GM19351 (cell line): ENCODE measurements around the gene TRIM39.
"Not testable (repeated sequence)": the region's sequence is repeated elsewhere in the genome, so short reads cannot be mapped to it uniquely, and the experiment has no call there.

Experiments
- ATAC-seq: cut with Tn5 transposase; IDR thresholded peaks from one replicate; pipeline ENCODE4 v1.9.1; 2021; ENCODE audit warnings: mild to moderate bottlenecking, moderate library complexity; ENCODE audit not compliant: unreplicated experiment

The TRIM39 gene

DNA sequence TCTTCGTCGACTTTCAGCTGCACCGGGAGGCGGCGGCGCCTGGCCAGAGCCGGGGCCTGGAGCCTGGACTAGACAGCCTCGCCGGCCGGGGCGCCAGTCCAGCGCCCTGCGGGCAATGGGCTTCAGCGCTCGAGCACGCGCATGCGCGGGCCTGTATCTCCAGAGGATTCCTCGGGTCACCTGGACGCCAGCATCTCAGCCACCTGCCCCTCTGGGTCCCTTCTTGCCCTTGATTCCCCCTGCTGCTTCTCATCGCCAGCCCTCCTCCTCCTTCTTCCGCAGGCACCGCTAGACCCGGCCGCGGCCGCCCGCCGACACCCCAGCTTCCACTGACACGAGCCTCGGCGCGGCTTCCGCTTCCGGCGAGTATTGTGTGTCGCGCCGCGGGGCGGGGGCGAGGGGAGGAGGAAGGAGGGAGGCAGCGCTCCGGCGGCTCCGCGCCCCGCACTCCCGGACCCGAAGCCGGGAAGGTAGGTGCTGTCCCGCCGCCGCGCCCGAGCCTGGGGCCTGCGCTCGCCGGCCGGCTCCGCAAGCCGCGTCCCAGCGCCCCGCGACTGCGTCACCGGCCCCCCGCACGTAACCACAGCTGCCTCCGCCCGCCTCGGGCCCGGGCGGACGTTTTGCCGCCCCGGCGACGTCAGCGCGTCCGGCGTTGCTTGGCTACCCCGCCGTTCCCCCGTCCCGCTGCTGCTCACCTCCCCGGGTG, at the start of gene TRIM39:
Gene TRIM39, plus strand, starts transcription at position 402 of the 706 bp plus-strand sequence. CDS start 2,391 bp downstream, outside the sequence.
- ATAC-seq = peak; percentile 69

DNA sequence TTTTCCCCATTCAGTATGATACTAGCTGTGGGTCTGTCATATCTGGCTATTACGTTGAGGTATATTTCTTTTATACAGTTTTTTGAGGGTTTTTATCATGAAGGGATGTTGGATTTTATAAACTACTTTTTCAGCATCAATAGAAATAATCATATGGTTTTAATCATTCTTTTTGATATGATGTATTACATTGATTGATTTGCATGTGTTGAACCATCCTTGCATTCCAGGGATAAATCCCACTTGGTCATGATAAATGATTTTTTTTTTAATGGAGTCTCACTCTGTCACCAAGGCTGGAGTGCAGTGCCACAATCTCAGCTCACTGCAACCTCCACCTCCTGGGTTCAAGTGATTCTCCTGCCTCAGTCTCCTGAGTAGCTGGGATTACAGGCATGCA, 45.7 kb upstream of the TRIM39 start:
- ATAC-seq = not testable (repeated sequence)

DNA sequence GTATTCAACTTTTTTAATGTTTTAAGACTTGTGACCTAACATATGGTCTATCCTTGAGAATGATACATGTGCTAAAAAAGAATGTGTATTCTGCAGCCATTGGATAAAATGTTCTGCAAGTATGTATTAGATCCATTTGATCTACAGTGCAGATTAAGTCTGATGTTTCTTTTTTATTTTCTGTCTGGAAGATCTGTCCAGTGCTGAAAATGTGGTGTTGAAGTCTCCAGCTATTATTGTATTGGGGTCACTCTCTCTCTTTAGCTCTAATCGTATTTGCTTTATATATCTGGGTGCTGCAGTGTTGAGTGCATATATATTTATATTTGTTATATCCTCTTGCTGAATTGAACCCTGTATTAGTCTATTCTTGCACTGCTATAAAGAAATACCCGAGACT, 44.2 kb upstream of the TRIM39 start:
- ATAC-seq = no peak

DNA sequence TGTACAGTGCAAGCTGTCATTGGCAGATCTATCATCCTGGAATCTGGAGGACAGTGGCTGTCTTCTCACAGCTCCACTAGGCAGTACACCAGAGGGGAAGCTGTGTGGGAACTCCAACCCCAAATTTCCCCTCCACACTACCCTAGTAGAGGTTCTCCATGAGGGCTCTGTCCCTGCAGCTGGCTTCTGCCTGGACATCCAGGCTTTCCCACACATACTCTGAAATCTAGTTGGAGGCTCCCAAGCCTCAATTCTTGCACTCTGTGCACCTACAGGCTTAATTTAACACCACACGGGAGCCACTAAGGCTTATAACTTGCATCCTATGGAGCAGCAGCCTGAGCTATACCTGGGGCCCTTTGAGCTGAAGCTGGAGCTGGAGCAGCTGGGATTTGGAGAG, 43.0 kb upstream of the TRIM39 start:
- ATAC-seq = no peak

DNA sequence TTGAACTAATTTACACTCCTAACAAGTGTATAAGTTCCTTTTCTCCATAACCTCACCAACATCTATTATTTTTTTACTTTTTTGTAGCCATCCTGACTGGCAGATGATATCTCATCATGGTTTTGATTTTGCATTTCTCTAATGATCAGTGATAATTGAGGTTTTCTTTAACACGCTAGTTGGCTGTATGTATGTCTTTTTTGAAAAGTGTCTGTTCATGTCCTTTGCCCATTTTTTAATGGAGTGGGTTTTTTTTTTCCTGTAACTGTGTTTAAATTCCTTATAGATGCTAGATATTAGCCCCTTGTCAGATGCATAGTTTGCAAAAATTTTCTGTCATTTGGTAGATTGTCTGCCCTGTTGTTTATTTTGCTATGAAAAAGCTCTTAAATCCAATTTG, 39.6 kb upstream of the TRIM39 start:
- no peak for ATAC-seq

DNA sequence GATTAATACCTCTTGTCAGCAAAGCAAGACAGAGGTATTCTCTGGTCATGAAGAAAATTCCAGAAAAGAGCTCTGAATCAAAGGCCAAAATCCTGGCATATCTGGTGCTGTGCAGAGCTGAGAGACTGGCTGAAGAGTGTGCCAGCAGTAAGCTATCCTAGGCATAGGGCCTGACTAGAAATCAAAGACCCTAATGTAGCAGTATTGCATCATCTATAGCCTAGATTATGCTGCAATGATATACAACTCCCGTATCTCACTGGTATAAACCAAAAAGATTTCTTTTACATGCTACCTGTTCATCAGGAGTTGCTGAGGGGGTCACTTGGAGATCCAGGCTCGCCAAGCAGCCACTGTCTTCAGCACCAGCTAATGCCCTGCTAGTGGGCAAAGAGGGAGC, 30.9 kb upstream of the TRIM39 start:
- no peak for ATAC-seq

DNA sequence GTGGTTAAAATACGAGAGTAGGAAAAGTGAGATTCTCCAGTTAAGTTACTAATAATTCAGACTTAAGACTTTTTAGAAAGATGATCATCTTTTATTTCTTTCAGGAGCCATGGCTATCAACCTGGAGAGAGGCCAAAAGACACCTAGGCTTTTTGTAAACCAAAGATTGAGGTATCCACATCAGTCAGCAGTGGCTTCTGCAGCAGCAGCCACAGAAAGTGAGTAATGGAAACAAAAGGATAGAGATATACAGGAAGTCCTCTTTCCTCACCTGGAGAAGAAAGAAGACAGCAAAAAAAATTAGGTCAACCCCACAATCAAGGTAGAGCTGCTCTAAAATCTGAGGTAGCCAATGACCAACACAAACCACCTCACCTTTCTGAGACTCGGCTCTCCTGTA, 22.7 kb upstream of the TRIM39 start:
- no peak for ATAC-seq

DNA sequence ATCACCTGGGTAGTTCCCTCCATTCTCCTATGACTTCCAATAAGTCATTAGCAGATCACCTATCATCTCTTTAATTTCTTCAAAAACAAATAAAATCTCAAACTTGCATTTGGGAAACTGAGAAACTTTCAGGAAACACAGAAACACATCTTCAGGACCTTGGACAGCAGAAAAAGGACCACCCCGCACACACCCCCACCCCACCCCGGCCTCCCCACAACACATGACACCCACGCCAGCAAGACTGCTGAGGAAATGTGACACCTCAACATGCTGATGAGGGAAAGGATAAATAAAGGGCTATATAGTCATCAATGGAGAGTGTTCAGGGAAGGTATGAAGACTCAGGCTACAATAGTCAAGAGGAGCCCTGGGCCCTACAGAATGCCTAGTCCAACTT, 15.6 kb upstream of the TRIM39 start:
- ATAC-seq = no peak

DNA sequence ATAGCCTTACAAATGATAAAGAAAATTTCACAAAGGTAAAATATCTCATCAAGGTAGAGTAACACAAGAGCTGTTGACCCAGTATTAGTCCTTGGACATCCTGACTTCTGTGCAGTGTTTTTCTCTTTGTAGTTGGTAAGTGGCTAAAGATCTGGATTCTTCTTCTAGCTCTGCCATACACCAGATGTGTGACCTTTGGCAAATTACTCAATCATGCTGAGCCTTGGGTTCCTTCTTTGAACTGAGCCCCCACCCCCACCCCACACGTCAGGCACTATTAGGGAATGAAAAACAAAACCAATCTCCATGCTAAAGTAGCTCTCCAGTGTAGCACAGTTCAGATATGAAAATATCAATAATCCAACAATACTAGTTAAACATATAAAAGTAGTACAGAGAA, 15.1 kb upstream of the TRIM39 start:
- ATAC-seq = no peak

DNA sequence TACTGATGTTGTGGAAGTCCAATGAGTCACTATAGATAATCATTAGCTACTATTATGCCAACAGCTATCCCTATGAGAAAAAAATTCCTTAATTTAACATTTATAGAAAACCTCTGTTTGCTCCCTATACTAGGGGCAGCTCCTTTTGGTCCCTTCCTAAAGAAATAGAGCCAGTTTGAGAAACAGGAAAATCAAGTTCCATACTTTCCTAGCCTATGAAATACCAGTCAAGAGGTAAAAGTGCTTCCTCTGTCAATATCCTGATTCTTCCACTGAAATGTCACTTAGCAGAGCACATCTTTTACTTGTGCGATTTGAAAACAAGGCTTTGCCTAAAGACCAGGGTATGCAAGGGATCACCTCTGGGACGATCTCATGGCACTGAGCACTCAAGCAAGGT, 14.5 kb upstream of the TRIM39 start:
- ATAC-seq = no peak

DNA sequence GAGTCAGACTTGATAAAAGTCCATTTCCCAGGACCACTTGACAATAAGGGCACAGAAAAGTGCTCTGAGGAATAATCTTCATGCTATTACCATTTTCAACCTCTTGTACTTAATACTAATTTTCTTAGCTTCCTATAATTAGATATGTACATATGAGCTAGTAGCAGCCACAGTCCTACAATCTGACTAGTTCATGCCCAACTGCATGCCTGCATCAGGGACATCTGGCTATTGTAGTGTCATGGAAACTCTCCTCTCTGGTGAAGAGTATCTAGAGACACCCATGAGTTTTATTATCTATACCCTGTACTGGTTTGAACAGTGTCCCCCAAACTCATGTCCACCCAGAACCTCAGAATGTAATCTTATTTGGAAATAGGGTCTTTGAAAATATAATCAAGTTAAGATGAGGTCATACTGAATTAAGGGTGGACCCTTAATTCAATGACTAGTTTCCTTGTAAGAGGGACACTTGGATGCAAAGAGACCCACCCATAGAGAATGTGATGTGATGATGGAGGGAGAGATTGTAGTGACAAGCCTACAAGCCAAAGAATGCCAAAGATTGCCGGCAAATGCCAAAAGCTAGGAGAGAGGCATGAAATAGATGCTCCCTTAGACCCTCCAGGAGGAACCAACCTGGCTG, 13.9 kb upstream of the TRIM39 start:
- ATAC-seq = no peak

DNA sequence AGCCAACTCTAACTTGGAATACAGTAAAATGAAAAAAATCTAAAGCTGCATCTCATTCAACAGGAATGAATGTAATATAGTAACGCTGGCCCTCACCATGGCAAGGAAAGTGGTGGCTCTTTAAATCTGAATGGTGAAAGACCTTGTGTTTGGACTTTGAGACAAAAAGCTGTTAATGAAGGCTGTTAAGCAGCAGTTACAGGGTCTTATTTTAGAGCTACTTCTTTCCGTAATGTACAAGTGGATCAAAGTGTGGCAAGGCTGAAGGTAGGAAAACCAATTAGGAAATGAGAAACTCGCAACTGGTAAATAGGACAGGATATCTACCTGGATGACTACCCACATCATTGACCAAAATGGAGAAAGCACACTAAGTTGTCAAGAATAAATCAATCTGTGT, 11.6 kb upstream of the TRIM39 start:
- ATAC-seq = no peak

DNA sequence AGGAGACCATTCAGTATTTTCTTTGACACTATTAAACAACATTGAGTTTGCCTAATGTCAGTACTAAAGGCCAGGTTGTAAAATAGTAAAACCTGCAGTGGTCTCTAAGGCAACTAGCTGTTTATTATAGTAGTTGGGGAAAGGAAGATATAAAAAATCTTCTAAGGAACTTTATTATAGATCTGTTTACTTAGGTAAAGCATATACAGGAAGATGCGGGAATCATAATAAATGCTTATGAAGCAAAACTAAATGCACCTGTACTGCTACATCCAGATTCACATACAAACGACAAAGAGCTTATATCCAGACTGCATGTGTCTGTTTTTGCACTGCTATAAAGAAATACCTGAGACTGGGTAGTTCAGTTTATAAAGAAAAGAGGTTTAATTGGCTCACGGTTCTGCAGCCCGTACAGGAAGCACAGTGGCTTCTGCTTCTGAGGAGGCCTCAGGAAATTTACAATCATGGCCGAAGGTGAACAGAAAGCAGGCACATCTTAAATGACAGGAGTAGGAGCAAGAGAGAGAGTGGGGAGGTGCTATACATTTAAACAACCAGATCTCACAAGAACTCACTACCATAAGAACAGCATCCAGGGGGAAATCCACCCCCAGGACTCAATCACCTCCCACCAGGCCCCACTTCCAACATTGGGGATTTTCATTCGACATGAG, 8.7 kb upstream of the TRIM39 start:
- no peak for ATAC-seq

DNA sequence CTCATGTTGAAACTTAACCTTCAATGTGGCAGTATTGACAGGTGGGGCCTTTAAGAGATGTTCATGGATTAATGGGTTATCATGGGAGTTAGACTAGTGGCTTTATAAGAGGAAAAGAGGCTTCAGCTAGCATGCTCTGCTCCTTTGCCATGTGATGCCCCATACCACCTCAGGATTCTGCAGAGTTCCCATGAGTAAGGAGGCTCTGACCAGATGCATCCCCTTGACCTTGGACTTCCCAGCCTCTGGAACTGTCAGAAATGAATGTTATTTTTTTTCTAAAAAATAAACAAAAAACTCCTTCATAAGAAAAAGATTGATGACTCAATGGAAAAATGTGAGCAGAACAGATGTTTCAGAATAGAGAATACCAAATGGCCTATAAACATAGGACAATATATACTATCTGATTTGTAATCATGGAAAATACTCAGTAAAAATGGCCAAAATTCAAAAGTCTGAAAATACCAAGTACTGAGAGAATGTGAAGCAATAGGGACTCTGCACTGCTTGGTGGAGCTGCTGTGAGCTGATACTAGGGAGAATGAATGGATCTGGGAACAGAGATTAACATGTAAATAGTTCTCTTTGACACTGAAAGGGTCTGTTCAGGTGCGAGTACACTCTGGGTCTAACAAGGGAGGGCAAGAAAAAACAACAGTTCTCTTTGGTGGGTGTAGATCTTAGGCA, 7.4 kb upstream of the TRIM39 start:
- ATAC-seq = no peak

DNA sequence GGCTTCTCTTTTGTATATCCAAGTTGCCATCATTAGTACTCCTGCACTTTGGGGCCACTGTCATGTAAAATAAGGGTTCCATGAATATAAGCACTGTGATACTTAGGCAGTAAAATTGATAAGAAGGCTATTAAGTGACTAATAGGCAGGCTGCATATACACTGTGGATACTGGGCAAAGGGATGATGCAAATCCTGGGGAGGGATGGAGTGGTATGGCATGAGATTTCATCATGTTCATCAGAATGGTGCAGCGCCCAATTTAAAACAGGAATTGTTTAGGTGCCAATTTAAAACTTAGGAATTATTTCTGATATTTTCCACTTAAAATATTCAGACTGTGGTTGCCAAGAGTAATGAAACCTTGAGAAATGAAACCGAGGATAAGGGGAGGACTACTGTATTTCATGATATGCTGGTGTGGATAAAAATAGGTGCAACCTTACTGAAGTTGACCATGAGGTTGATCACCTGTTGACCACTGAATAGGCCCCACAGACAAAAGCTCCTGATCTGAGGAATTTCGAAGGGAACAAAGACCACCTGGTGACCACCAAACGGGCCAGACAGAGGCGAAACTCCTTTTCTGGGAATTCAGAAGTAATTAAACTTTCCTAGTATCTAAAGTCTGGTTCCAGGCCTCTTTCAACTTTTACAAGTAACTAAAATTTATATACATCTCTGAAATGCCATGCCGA, 4.9 kb upstream of the TRIM39 start:
- ATAC-seq = no peak

DNA sequence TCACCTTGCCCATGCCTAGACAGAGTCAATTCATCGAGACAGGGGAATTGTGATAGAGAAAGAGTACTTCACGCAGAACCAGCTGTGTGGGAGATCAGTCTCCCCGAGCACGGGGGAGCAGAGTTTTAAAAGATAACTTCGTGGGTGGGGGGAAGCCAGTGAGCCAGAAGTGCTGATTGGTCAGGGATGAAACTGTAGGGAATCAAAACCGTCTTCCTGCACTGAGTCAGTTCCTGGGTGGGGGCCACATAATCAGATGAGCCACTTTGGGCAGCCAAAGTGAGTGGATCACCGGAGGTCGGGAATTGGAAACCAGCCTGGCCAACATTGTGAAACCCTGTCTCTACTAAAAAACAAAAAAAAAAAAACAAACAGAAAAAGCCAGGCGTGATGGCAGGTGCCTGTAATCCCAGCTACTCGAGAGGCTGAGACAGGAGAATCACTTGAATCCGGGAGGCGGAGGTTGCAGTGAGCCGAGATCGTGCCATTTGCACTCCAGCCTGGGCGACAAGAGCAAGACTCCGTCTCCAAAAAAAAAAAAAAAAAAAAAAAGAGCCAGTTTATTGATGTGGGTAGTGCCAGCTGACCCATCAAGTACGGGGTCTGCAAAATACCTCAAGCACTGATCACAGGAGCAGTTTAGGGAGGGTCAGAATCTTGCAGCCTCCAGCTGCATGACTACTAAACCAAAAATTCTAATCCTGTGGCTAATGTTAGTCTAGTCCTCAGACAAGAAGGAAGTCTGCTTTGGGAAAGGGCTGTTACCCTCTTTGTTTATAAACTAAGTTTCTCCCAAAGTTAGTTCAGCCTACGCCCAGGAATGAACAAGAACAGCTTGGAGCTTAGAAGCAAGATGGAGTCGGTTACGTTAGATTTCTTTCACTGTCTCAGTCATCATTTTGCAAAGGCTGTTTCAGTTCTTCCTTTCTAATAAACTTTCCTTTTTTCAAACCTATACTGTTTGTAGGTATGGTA, 3.9 kb upstream of the TRIM39 start:
- ATAC-seq = no peak

DNA sequence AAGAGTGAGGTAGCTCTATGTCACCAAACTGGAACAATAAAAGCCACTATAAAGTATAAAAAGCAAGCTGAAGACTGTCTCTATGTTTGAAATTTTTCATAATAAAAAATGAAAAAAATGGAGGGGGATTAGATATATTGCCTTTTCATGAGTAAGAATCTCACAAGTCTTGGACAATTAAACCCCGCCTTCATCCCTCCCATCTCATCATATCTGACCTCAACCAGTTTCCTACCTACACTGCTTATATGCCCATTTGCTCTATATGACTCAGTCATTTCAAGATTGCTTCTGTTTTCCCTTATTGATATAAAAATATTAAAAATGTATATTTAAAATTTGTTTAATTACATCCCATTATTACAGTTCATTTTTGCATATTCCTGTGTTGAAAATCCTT, 2.9 kb upstream of the TRIM39 start:
- ATAC-seq = no peak

DNA sequence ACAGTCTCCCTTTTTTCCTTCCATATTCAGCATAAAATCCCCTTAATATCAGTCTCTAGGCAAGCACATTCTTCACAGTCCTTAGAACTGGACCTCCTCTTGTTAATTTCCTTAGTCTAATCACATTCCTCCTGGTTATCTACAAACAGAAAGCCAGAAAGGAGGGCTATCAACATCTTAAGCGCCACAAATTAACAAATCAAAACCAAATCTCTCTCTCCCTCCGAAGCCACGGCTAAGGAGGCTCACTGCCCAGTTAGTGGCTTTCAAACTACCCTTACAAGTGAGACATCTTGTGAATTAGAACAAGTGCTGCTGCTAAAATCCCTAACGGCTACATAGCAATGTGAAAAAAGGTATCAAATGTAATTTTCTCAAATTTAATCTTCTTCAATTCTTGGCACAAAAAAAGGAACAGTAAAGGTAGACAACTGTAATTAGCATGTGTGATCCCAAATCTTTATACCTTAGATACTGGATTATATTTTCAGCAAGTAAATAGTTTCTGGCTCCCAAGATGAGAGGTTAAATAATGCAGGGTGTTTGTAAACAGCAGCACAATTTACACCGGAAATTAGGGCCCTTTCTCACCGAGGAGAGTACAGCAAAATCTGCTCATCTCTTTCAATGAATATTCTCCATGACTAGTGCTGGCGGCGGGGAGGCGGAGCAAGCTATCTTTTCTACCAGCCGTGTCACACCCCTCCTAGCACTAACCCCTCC, 1.4 kb upstream of the TRIM39 start:
- ATAC-seq = peak; percentile 39

DNA sequence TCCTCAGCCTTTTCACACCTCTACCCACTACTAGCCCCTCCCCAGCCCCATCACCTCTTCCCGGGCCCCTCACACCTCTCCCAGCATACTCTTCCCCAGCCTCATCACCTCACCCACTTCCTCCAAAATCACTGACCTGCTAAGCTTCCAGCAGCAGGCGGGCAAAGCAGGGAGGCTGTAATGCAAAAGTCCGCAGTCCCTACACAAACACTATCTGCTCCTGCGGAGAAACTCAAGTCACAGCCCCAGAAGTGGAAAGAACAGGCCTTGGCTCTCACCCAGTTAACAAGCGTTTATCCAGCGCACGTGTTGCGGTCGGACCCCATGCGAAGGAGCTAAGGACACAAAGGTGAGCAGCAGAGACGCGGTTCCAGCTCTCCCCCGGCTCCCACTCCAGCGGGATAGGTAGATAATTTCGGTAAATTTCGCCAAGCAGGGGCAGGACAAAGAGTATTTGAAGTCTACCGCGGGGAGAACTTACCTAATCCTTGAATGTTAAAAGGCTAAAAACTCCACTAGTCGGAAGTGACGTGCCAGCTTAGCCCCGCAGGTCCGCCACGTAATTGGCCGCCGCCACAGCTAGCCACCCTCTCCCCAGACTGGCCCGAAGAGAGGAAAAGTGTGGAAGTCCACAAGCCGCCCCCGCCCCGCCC, 728 bp upstream of the TRIM39 start:
- ATAC-seq = peak; percentile 46
